BLaER1 (cell line): ENCODE data around the gene ST6GALNAC2.
A peak's percentile ranks its signal among the peaks of the same experiment; 100 is the strongest.
"Not testable (repeated sequence)": the region's sequence is repeated elsewhere in the genome, so short reads cannot be mapped to it uniquely, and the experiment has no call there.

Source experiments
- H3K27ac ChIP-seq: shearing (Covaris generic); formaldehyde crosslinking; 2 replicates; pipeline ENCODE4 v1.8.1; 2022
- H3K27me3 ChIP-seq: shearing (Covaris generic); formaldehyde crosslinking; 2 replicates; pipeline ENCODE4 v1.8.1; 2022
- H3K36me3 ChIP-seq: shearing (Covaris generic); formaldehyde crosslinking; 2 replicates; pipeline ENCODE4 v1.8.1; 2022
- H3K4me1 ChIP-seq: shearing (Covaris generic); formaldehyde crosslinking; 2 replicates; pipeline ENCODE4 v1.8.1; 2022
- H3K4me2 ChIP-seq: shearing (Covaris generic); formaldehyde crosslinking; 2 replicates; pipeline ENCODE4 v1.8.1; 2022
- H3K4me3 ChIP-seq: shearing (Covaris generic); formaldehyde crosslinking; 2 replicates; pipeline ENCODE4 v1.8.1; 2022
- H3K9ac ChIP-seq: shearing (Covaris generic); formaldehyde crosslinking; 2 replicates; pipeline ENCODE4 v1.8.1; 2022
- H3K9me3 ChIP-seq: shearing (Covaris generic); formaldehyde crosslinking; 2 replicates; pipeline ENCODE4 v1.8.1; 2022
- H4K20me1 ChIP-seq: shearing (Covaris generic); formaldehyde crosslinking; 2 replicates; pipeline ENCODE4 v1.8.1; 2022
- Cebpa-rat ChIP-seq: shearing (Covaris generic); IDR thresholded peaks from 2 replicates; pipeline ENCODE4 v1.8.1; 2022

Gene ST6GALNAC2

DNA sequence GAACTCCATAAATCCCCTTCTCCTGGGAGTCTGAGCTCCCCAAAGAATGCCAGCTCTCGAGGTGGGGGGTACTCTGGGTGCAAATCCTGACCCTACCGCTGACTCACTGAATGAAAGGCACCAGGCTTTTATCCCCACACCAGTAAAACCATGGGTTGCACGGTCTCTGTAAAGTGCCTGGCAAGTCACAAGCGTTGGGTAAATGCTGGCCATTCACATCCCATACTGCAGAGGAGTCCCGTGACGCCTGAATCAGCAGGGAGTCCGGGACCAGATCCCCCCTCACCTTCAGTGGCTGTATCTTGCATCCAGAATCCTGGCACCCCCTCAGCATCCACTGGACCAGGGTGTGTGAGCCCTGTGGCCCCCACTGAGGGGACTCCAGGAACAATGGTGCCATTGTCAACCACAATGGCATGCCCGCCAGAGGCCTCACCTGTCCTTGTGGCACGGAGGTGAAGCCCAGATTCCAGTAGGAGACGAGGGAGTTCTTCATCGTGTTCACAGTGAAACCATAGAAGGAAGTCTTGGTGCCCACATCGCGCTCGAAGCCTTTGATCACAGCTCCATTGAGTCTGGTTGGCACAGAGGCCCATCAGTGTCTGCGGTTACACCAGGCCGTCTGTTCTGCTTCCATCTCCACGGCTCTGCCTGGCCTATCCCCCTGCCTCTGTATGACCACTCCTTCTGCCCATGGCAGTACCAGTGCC is 13.3 kb downstream of the ST6GALNAC2 start:
- H3K9me3 ChIP-seq: 0 out of 2 replicates have a peak, but pooled peaks cover 5% of the 10 kb centered on the region
- no peak overlapping the region for H3K4me3 ChIP-seq
- TF ChIP-seq Cebpa-rat: no peak
- H3K4me2 ChIP-seq: peak overlapping the region; percentile 76
- peaks cover 59% of the 10 kb centered on the region for H4K20me1 ChIP-seq
- no peak overlapping the region for H3K9ac ChIP-seq
- peaks cover under 1% of the 10 kb centered on the region; the same call in 1 of the 2 replicates for H3K36me3 ChIP-seq
- no peak overlapping the region for H3K27ac ChIP-seq
- H3K27me3 ChIP-seq: peaks cover 25% of the 10 kb centered on the region
- peaks cover 26% of the 10 kb centered on the region for H3K4me1 ChIP-seq

DNA sequence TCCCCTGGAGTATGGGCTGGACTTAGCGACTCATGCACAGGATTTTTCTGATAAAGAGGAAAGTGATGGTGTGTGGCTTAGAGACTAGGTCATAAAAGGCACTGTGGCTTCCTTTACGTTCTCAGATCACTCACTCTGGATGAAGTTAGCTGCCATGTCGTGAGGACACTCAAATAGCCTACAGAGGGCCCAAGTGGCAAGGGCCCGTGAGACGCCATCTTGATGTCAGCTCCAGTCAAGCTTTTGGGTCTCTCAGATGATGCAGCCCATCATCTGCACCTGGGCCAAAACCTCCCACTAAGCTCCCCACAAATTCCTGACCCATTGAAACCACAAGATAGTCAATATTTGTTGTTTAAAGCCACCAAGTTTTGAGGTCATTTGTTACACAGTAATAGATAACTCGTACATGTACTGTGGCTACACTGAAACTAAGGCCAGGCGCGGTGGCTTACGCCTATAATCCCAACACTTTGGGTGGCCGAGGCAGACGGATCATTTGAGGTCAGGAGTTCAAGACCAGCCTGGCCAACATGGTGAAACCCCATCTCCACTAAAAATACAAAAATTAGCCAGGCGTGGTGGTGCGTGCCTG is 14.7 kb downstream of the ST6GALNAC2 start:
- no peak for TF ChIP-seq Cebpa-rat
- H3K4me1 ChIP-seq: peaks cover 36% of the 10 kb centered on the region
- peaks cover 73% of the 10 kb centered on the region for H4K20me1 ChIP-seq
- H3K27ac ChIP-seq: no peak overlapping the region
- H3K9ac ChIP-seq: no peak overlapping the region
- 0 out of 2 replicates have a peak, but pooled peaks cover 5% of the 10 kb centered on the region for H3K9me3 ChIP-seq
- H3K4me2 ChIP-seq: no peak overlapping the region
- H3K36me3 ChIP-seq: peaks cover 14% of the 10 kb centered on the region
- H3K27me3 ChIP-seq: peaks cover 25% of the 10 kb centered on the region
- no peak overlapping the region for H3K4me3 ChIP-seq

DNA sequence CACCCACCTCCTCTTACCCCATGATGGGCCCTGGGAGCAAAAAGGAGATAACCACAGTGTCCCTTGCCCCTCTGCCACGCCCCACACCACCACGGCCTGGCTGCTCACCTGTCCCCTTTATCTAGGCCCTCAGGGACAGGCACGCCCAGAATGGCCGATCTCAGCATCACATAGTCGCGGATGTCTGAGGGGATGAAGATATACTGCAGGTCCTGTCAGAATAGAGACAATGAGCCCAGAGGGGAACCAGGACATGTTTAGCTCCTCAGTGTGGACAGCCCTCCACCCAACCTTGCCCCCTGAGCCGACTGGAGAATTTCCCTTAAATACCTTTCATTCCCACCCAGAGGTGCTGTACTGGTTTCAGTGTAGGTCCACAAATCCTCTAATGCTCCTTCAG is 15.2 kb downstream of the ST6GALNAC2 start:
- no peak overlapping the region for H3K27ac ChIP-seq
- H3K9me3 ChIP-seq: 0 out of 2 replicates have a peak, but pooled peaks cover 5% of the 10 kb centered on the region
- no peak overlapping the region for H3K4me3 ChIP-seq
- H3K4me1 ChIP-seq: peaks cover 36% of the 10 kb centered on the region
- peaks cover 25% of the 10 kb centered on the region for H3K27me3 ChIP-seq
- H3K9ac ChIP-seq: no peak overlapping the region
- TF ChIP-seq Cebpa-rat: no peak
- peaks cover 78% of the 10 kb centered on the region for H4K20me1 ChIP-seq
- peaks cover 20% of the 10 kb centered on the region for H3K36me3 ChIP-seq
- H3K4me2 ChIP-seq: no peak overlapping the region

DNA sequence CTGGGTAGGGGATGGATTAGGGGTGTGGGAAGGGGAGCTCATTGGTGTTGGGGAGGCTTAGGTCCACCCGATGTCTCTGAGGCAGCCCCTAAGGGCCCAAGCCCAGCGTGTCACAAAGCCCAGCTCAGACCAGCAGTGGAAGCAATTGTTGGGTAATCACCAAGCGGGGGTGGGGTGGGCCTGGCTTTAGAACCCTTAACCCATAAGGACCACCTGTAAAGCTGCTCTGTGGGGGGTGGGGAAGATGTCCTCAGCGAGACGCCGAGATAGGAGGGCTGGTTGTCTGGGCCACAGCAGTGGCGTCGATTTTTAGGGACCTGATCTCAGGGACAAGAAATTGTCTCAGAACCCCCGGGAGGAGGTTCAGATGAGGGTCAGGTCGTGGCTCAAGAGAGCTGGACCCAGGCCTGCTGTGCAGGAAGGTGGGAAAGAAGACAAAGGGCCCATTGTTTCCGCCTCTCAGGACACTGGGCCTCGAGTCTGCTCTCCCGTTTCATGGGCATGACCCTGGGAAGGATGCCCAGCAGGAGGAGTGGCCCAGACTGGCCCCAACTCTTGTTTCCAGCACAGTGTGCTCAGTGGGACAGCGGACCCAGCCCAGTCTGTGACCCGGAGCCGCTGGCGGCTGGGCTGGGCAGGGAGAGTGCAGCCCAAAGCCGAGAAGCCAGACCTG is 15.9 kb downstream of the ST6GALNAC2 start:
- TF ChIP-seq Cebpa-rat: no peak
- H3K9ac ChIP-seq: no peak overlapping the region
- 0 out of 2 replicates have a peak, but pooled peaks cover 5% of the 10 kb centered on the region for H3K9me3 ChIP-seq
- no peak overlapping the region for H3K4me2 ChIP-seq
- peaks cover 25% of the 10 kb centered on the region for H3K27me3 ChIP-seq
- no peak overlapping the region for H3K27ac ChIP-seq
- H4K20me1 ChIP-seq: peaks cover 85% of the 10 kb centered on the region
- H3K36me3 ChIP-seq: peaks cover 27% of the 10 kb centered on the region
- peaks cover 36% of the 10 kb centered on the region for H3K4me1 ChIP-seq
- no peak overlapping the region for H3K4me3 ChIP-seq

DNA sequence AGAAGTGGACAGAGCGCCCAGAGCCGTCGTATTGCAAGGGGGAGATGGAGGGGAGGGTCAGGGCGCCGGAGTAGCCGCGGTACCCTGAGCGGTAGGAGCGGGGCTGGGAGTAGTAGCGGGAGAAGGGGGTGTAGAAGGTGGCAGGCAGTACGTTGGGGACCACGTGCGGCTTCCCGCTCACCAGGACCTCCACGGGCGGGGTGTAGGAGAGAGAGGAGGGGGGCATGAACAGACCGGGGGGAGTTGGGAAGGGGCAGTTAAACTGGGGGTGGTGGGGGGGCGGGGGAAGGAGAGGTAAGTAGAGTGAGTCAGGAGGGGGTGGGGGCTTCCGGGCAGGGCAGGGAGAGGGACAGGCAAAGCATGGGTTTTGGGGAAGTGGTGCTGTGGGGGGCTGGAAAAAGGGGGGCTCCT is 16.8 kb downstream of the ST6GALNAC2 start:
- no peak overlapping the region for H3K4me3 ChIP-seq
- no peak for TF ChIP-seq Cebpa-rat
- peaks cover 36% of the 10 kb centered on the region for H3K4me1 ChIP-seq
- H3K27me3 ChIP-seq: peaks cover 25% of the 10 kb centered on the region
- no peak overlapping the region for H3K9ac ChIP-seq
- peaks cover 36% of the 10 kb centered on the region for H3K36me3 ChIP-seq
- H3K27ac ChIP-seq: no peak overlapping the region
- 0 out of 2 replicates have a peak, but pooled peaks cover 5% of the 10 kb centered on the region for H3K9me3 ChIP-seq
- peaks cover 90% of the 10 kb centered on the region for H4K20me1 ChIP-seq
- no peak overlapping the region for H3K4me2 ChIP-seq

DNA sequence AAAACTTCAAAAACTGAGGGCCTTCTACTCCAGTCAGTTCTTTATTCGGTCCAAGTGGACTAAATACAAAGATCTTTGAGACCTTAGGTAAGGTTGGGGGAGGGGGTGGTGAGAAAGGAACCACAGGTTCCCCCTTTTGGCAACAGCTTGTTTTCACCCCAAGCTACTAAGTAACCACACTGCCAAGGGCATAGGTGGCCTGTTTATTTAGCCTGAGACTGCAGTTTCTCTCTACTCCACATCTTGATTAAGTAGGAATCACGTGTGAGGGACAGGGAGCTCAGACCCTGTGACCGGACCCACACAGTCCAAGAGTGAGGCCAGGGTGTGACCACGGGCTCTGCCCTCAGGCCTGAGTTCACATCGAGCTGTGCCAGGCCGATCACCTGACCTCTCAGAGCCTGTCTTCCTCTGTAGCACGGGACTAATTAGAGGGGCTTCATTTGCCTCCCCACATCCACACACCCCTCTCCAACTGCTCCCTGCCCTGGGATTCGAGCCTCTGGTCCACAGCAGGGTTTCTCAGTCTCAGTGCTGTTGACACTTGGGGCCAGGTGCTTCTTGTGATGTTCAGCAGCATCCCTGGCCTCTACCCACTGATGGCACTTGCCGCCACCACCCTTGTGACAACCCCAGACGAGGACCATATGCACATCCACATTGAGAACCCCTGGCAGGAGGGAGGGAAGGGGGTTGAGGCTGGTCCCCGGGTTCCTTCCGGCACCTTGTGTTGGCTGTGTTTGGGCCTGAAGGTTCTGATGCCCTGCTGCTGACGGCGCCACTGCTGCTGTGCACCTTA is 17.8 kb downstream of the ST6GALNAC2 start:
- H3K4me2 ChIP-seq: peak overlapping the region; percentile 3; the same call in 1 of the 2 replicates
- peaks cover 25% of the 10 kb centered on the region for H3K27me3 ChIP-seq
- H3K4me3 ChIP-seq: no peak overlapping the region
- 0 out of 2 replicates have a peak, but pooled peaks cover 5% of the 10 kb centered on the region for H3K9me3 ChIP-seq
- H3K36me3 ChIP-seq: peaks cover 45% of the 10 kb centered on the region
- H4K20me1 ChIP-seq: peaks cover 93% of the 10 kb centered on the region
- H3K9ac ChIP-seq: no peak overlapping the region
- no peak for TF ChIP-seq Cebpa-rat
- H3K4me1 ChIP-seq: peaks cover 28% of the 10 kb centered on the region
- H3K27ac ChIP-seq: no peak overlapping the region

DNA sequence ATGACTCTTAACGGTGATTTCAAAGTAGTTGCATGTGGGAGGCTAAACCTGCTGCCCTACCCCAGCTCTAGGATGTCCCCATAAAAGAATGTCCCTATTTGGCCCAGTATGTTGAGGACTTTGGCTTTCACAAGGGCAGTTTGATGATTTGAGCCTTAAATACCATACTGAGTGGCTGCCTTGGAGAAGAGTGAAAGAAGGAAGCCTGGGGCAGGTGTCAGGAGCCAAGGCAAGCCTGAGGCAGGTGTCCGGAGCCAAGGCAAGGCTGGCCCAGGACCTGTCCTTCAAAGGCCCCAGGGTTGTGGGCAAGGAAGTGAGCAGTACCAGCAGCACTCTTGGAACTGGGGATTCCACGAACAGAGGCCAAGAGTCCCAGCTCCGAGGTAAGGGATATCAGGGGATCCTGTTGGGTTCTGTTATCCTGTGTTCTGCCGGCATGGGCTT is 18.6 kb downstream of the ST6GALNAC2 start:
- Histone ChIP-seq H4K20me1 (peaks cover 93% of the 10 kb centered on the region), H3K4me1 (peaks cover 21% of the 10 kb centered on the region), H3K4me3 (no peak overlapping the region), H3K27ac (no peak overlapping the region), H3K9ac (no peak overlapping the region), H3K36me3 (peaks cover 53% of the 10 kb centered on the region), H3K27me3 (peaks cover 21% of the 10 kb centered on the region), H3K9me3 (0 out of 2 replicates have a peak, but pooled peaks cover 5% of the 10 kb centered on the region), H3K4me2 (no peak overlapping the region)
- TF ChIP-seq Cebpa-rat: no peak

DNA sequence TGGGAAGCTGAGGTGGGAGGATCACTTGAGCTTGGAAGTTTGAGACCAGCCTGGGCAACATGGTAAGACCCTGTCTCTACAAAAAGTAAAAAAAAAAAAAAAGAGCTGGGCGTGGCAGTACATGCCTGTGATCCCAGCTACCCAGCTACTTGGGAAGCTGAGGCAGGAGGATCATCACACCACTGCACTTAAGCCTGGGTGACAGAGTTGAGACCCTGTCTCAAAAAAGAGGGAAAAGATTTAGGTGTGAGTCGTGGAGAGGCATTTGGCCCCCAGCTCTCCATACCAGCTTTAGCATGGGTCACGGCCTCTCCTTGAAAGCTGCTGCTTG is 19.1 kb downstream of the ST6GALNAC2 start:
- H3K4me2 ChIP-seq: no peak overlapping the region
- peaks cover 16% of the 10 kb centered on the region for H3K27me3 ChIP-seq
- peaks cover 21% of the 10 kb centered on the region for H3K4me1 ChIP-seq
- no peak for TF ChIP-seq Cebpa-rat
- H4K20me1 ChIP-seq: peaks cover 93% of the 10 kb centered on the region
- H3K27ac ChIP-seq: no peak overlapping the region
- no peak overlapping the region for H3K9ac ChIP-seq
- H3K9me3 ChIP-seq: 0 out of 2 replicates have a peak, but pooled peaks cover 5% of the 10 kb centered on the region
- H3K4me3 ChIP-seq: no peak overlapping the region
- peaks cover 57% of the 10 kb centered on the region for H3K36me3 ChIP-seq

DNA sequence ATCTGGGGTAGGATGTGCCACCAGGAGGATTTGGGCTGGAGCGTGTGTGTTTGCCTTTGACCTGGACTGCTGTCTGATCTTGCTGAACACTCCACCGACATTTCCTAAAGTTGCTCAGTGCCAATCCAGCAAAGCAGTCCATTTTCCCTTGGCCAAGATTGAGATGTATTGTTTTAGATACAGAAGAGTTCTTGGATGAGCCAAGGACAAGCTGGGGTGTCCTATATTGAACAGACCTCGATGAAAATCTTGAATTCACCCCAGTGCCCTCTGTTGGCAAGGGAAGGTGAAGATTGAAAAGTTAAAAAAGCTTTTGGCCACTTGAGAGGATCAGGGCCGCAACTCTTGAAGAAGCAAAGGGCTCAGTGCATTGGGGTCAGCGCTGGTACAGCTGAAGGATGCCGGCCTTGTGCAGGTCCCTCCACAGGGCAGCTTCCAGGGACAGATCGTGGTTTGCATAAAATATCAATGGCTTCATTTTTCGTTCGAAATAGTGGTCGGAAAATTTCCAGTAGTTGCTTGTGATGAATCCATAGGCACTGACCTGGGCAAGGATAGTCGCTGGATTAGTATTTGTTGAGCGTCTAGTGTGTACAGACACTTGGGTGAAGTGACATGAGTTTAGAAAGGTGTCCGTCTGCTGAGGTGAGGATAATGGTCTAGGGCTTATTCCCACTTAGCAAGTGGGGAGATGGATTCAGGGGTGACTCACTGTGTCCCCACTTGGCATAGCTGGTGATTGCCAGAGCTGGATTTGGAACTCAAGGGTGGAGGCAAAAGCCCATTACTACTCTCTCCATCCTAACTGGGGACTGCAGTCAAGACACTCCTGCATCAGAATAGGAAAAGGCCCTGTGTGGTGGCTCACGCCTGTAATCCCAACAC is 19.7 kb downstream of the ST6GALNAC2 start:
- no peak overlapping the region for H3K4me2 ChIP-seq
- H3K9me3 ChIP-seq: 0 out of 2 replicates have a peak, but pooled peaks cover 3% of the 10 kb centered on the region
- TF ChIP-seq Cebpa-rat: no peak
- peaks cover 10% of the 10 kb centered on the region; the same call in 1 of the 2 replicates for H3K27me3 ChIP-seq
- peaks cover 93% of the 10 kb centered on the region for H4K20me1 ChIP-seq
- no peak overlapping the region for H3K9ac ChIP-seq
- peaks cover 25% of the 10 kb centered on the region for H3K4me1 ChIP-seq
- H3K4me3 ChIP-seq: no peak overlapping the region
- peaks cover 64% of the 10 kb centered on the region for H3K36me3 ChIP-seq
- no peak overlapping the region for H3K27ac ChIP-seq

DNA sequence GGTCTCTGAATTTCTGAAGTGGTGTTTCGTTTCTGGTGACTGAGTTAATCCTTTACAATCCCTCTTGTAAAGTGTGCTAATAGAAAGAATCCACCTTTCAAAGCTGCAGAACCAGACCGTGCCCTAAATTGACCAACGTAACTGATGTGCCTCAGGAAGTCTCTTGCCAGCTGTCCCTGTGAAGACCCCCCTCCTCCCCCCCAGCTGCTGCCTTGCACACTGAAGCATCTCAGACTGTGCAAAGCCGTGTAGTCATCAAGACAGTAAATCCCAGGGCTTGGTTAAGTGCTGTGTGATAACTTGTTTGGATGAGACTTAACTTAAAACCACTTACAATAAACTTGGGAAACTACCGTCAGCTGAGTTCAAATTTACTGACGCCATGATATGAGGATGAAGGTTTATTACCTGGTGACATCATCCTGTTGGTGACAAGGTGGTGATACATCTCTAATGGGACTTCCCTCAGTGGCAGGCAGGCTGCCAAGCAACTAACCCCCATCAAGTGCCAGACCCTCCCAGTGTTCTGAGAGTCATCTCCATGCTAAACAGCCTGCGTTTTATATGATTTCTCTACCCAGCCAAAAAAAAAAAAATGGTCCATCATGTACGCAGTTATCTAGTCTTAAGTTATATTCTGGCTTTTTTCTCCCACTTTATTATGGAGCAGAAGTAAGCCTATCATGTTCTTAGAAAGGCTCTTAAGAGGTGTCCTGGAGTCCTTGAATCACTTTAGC is 20.5 kb downstream of the ST6GALNAC2 start:
- not testable (repeated sequence) for H3K4me2 ChIP-seq, H3K27me3 ChIP-seq, H3K9ac ChIP-seq, H3K9me3 ChIP-seq, H3K4me3 ChIP-seq, H3K27ac ChIP-seq
- peaks cover 34% of the 10 kb centered on the region for H3K4me1 ChIP-seq
- peaks cover 72% of the 10 kb centered on the region for H3K36me3 ChIP-seq
- H4K20me1 ChIP-seq: peaks cover 93% of the 10 kb centered on the region

DNA sequence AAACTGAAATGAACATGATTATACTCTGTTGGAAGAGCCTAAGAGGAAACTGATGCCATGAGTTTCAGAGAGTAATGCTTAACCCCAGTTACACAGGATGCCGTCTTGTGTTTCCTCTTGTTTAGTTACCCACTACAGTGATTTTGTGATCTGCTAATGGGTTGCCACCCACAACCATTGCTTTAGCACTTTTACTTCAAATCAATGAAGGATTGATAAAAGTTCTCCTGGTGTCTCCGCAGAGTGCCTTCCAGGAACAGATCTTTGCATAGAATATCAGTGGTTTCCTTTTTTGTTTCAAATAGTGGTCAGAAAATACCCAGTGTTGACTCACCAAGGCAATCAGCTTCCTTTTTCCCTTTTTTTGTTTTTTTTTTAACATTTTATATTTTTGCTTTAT is 22.3 kb downstream of the ST6GALNAC2 start:
- H3K36me3 ChIP-seq: peaks cover 80% of the 10 kb centered on the region
- peaks cover 50% of the 10 kb centered on the region for H3K4me1 ChIP-seq
- H3K27me3 ChIP-seq, H3K4me3 ChIP-seq, H3K4me2 ChIP-seq, H3K27ac ChIP-seq, H3K9ac ChIP-seq, H3K9me3 ChIP-seq: not testable (repeated sequence)
- peaks cover 100% of the 10 kb centered on the region for H4K20me1 ChIP-seq
